ENCODE results near the gene FLRT3. TPM values are rescaled to one million over a fixed set of nuclear protein-coding genes. Genes with fewer than 3 reads are reported as not detected.

Gene FLRT3
- total RNA-seq, 1 donor from 2014 or later, result 41.8 TPM

DNA sequence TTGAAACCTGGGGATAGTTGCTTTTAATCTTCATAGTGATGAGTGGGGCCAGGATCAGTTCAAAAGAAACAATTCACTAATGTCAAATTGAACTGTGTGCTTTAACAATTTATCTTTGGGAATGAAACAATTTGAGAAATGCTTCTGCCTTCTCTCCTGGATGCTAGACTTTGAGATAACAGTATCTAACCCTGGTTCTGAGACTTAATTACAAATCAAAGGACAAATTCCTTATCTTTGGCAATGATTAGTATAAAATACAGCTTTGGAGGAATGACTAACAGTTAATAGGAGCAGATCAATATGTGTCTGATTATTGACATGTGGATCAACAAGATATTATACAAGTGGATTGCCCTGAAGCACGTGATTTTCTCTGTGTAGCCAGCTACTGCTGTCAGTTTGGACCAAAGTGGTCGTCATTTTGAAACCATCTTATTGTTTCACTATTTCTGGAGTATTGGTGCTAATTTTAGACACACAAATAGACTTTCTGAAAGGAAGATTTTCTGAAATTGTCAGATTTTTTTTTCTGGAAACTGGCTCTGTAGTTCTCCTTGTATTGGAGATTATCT, 6.2 kb upstream of the FLRT3 start:
- Mint-ChIP-seq H3K27ac (no peak overlapping the region), H3K27me3 (ENCODE audit: insufficient read depth, low read depth) (peaks cover 2% of the 10 kb centered on the region), H3K9me3 (no peaks in the 10 kb centered on the region)

DNA sequence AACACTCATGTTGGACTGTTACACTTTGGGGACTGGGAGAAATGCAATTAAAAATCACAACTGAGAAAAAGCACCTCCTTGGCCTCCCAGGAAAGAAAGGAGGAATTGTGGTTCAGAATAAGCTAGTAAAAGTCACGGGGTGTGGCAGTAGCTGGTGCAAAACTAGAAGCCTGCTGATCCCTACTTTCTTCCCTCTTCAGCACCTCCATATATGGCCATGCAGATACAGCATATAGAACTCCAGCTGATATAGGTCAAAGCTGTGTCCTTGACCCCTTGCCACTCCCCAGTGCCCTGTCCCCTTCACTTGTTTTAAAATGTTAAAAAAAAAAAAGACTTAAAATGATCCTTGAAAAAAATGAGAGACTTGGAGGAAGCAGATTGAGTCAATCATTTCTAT, 5.5 kb upstream of the FLRT3 start:
- Mint-ChIP-seq H3K9me3 (no peaks in the 10 kb centered on the region), H3K4me1 (peaks cover 16% of the 10 kb centered on the region), H3K27ac (peak overlapping the region; percentile 20), H3K27me3 (ENCODE audit: insufficient read depth, low read depth) (peaks cover 4% of the 10 kb centered on the region), H3K36me3 (peaks cover 2% of the 10 kb centered on the region), H3K4me3 (no peak overlapping the region)
- no peaks in the 10 kb centered on the region for H3K27me3 ChIP-seq
- DNase-seq (ENCODE audit: low spot score), result no peak
- peaks cover 11% of the 10 kb centered on the region for H3K4me1 ChIP-seq
- H3K4me3 ChIP-seq, result no peak overlapping the region
- no peaks in the 10 kb centered on the region for H3K9me3 ChIP-seq (ENCODE audit: low read depth)
- no peak overlapping the region for H3K4me2 ChIP-seq
- H2AFZ ChIP-seq (replicated peaks), result no peak overlapping the region
- no peak overlapping the region for H3K9ac ChIP-seq
- no peaks in the 10 kb centered on the region for H3K36me3 ChIP-seq
- H4K20me1 ChIP-seq (ENCODE audit: low read depth), result no peaks in the 10 kb centered on the region
- TF ChIP-seq EZH2 (IDR thresholded peaks at IDR 0.05), result no peak
- TF ChIP-seq, protein P1, sequence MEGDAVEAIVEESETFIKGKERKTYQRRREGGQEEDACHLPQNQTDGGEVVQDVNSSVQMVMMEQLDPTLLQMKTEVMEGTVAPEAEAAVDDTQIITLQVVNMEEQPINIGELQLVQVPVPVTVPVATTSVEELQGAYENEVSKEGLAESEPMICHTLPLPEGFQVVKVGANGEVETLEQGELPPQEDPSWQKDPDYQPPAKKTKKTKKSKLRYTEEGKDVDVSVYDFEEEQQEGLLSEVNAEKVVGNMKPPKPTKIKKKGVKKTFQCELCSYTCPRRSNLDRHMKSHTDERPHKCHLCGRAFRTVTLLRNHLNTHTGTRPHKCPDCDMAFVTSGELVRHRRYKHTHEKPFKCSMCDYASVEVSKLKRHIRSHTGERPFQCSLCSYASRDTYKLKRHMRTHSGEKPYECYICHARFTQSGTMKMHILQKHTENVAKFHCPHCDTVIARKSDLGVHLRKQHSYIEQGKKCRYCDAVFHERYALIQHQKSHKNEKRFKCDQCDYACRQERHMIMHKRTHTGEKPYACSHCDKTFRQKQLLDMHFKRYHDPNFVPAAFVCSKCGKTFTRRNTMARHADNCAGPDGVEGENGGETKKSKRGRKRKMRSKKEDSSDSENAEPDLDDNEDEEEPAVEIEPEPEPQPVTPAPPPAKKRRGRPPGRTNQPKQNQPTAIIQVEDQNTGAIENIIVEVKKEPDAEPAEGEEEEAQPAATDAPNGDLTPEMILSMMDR (IDR thresholded peaks at IDR 0.05), result no peak
- H3F3A ChIP-seq (ENCODE audit: low read depth), result no peaks in the 10 kb centered on the region
- no peaks in the 10 kb centered on the region for H3K79me2 ChIP-seq (ENCODE audit: low read depth)
- no peak overlapping the region for H3K27ac ChIP-seq

More for the DNA sequence above, 6.2 kb upstream of the FLRT3 start:
- Histone ChIP-seq H3K27ac (no peak overlapping the region), H3K36me3 (no peaks in the 10 kb centered on the region), H3K27me3 (no peaks in the 10 kb centered on the region), H4K20me1 (ENCODE audit: low read depth) (no peaks in the 10 kb centered on the region), H3K79me2 (ENCODE audit: low read depth) (no peaks in the 10 kb centered on the region), H3K4me3 (no peak overlapping the region), H3K4me1 (peaks cover 11% of the 10 kb centered on the region), H2AFZ (replicated peaks) (no peak overlapping the region), H3F3A (ENCODE audit: low read depth) (no peaks in the 10 kb centered on the region), H3K4me2 (no peak overlapping the region), H3K9me3 (ENCODE audit: low read depth) (no peaks in the 10 kb centered on the region), H3K9ac (no peak overlapping the region)
- H3K4me3 Mint-ChIP-seq, result no peak overlapping the region
- peaks cover 16% of the 10 kb centered on the region for H3K4me1 Mint-ChIP-seq
- TF ChIP-seq EZH2phosphoT487 (IDR thresholded peaks at IDR 0.05), result no peak
- TF ChIP-seq, protein P1 (IDR thresholded peaks at IDR 0.05), result no peak
- no peak for TF ChIP-seq EZH2 (IDR thresholded peaks at IDR 0.05)
- DNase-seq (ENCODE audit: low spot score), result no peak
- peaks cover 2% of the 10 kb centered on the region for H3K36me3 Mint-ChIP-seq

DNA sequence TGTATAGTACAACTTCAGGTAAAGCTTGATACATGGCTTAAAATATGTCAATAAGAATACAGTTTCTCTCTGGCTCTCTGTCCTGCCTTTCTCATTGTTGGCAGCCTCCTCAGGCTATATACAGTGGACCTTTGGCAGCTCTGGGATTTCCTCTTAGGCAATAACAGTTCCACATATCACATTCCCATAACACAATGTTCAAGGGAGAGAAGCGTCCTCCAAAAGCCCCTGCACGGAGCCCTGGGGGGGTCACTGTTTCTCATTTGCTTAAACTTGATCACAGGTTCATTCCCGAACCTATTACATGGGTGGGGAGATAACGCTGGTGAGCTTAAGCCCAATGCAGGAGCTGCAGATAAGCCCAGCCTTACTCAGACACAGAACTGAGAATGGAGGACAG, 4.4 kb upstream of the FLRT3 start:
- no peaks in the 10 kb centered on the region for H3K27me3 ChIP-seq
- Mint-ChIP-seq H3K4me1 (peaks cover 16% of the 10 kb centered on the region), H3K27me3 (ENCODE audit: insufficient read depth, low read depth) (peaks cover 4% of the 10 kb centered on the region), H3K27ac (no peak overlapping the region), H3K9me3 (no peaks in the 10 kb centered on the region), H3K36me3 (peaks cover 2% of the 10 kb centered on the region), H3K4me3 (no peak overlapping the region)
- no peak overlapping the region for H3K4me3 ChIP-seq
- H3K27ac ChIP-seq, result no peak overlapping the region
- H4K20me1 ChIP-seq (ENCODE audit: low read depth), result no peaks in the 10 kb centered on the region
- H3K4me2 ChIP-seq, result no peak overlapping the region
- no peak for TF ChIP-seq EZH2phosphoT487 (IDR thresholded peaks at IDR 0.05)
- TF ChIP-seq, protein P1 (IDR thresholded peaks at IDR 0.05), result no peak
- TF ChIP-seq EZH2 (IDR thresholded peaks at IDR 0.05), result no peak
- H3K36me3 ChIP-seq, result no peaks in the 10 kb centered on the region
- DNase-seq (ENCODE audit: low spot score), result no peak
- no peak overlapping the region for H3K9ac ChIP-seq
- no peak overlapping the region for H2AFZ ChIP-seq (replicated peaks)
- H3K79me2 ChIP-seq (ENCODE audit: low read depth), result peaks cover 7% of the 10 kb centered on the region
- H3F3A ChIP-seq (ENCODE audit: low read depth), result peaks cover 7% of the 10 kb centered on the region
- H3K4me1 ChIP-seq, result peaks cover 11% of the 10 kb centered on the region
- no peaks in the 10 kb centered on the region for H3K9me3 ChIP-seq (ENCODE audit: low read depth)
